HG03025 (cell line): ENCODE measurements around the gene RBFOX1.

ENCODE experiments used
- ATAC-seq: cut with Tn5 transposase; IDR thresholded peaks from one replicate; pipeline ENCODE4 v1.9.1; 2021; ENCODE audit warnings: mild to moderate bottlenecking, moderate library complexity; ENCODE audit not compliant: unreplicated experiment, low FRiP score

The RBFOX1 gene

DNA sequence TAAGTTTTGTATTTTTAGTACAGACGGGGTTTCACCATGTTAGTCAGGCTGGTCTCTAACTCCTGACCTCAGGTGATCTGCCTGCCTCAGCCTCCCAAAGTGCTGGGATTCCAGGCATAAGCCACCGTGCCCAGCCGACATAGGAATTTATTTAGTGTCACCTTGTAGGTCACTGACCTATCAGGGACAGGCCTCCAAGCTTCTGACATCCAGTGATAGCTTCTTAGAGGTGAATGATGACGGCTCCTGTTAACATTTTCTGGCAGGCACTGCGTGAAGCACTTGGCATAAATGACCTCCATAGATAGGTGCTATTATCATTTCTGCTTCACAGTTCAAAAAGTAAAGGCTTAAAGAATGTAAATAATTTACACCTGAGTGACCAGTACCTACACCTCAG, 71.6 kb downstream of the RBFOX1 start:
- ATAC-seq: no peak

DNA sequence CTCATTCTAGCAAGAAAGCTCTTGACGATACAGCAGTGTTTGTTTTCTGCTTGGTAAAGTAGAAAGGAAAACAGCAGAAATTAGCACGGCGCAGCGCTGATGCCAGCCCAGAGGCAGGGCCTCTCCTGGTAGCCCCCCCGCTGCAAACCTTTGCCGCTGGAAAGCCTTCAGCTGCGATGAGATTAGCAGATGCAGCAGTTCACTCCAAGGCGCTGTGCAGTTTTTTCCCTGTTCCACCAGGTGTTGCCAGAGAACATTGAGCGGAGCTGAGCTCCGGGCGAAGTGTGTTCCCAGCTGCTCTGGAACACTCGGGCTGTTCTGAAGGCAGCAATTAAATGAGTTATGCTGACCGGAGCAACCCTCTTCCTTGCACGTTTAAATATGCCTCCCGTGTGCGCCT, 72.5 kb downstream of the RBFOX1 start:
- no peak for ATAC-seq

DNA sequence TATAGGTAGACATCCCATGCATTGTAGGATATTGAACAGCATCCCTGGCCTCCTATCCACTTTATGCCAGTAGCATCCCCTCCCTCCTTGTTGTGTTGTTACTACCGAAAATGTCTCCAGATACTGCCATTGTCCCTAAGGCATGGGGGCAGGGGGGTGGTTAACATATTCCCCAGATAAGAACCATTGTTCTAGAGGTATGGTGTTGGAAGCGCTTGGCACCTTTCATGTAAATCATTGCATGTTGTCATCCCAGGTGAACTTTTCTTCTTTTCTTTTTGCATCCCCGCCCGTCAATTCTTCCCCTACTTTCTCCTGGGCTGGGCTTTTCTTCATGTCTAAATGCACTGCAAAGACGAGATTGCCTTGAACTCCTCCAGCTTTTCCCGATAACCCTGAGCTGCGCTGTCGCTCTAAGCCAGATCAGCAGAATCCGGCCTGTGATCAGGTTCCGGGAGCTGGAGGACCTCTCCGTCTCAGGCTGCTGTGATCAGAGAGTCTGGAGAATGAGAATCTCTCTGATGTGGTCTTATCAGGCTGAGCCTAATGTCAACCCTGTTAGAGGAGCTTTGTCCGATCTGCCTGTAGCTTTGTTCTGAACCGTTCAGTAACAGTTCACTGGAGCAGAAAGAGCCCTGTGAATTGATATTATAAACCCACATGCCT, 76.2 kb downstream of the RBFOX1 start:
- no peak for ATAC-seq

DNA sequence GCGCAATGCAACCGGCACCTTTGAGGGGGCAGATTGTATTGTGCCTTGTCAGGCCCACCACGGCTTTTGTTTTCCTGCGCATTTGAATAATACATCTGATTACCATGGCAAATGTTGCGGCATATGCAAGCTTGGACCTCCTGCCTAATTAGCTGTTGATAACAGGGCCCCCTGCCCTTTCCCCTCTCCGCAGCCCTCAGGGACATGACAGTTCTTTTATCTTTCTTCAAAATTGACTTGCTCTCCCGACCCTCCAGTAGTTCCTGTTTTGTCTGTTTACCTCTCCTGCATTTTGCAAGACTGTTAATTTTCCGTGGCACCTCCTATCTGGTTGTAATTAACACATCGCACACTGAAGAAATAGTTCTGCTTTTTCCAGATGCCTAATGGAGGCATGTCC, 86.8 kb downstream of the RBFOX1 start:
- no peak for ATAC-seq

DNA sequence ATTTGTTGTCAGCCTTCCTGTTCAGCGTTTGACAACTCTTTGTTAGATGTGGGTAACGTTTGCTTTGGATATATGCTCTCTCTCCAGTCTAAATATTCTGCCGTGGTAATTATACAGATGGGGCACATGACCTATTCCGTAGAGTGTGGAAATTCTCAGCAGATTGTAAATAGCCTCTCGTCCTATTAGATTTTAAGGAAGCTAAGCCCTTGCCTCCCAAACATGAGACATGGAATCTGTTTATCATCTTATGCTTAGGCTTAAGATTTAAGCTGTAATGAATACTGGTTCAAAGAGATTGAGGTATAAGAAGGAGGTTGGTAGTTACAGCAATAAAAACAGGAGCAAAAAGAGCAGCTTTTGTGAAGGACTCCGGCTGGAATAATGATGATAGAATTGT, 87.4 kb downstream of the RBFOX1 start:
- ATAC-seq: no peak

DNA sequence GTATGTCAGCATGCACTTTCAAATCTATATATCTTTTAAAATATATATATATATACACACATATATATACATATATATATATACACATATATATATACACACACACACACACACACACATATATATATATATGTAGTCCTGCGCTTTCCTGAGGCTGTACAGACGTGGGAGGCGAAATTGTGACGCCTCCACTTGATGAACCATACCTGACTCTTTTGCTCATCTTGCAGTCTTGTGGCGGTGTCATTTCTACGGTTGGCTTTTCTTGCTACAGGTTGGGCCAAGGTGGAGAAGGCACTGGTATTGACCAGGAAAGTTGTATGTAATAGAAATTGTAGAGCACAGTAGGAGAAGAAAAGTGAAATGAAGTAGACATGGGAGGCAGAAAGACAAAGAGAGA, 88.2 kb downstream of the RBFOX1 start:
- no peak for ATAC-seq

DNA sequence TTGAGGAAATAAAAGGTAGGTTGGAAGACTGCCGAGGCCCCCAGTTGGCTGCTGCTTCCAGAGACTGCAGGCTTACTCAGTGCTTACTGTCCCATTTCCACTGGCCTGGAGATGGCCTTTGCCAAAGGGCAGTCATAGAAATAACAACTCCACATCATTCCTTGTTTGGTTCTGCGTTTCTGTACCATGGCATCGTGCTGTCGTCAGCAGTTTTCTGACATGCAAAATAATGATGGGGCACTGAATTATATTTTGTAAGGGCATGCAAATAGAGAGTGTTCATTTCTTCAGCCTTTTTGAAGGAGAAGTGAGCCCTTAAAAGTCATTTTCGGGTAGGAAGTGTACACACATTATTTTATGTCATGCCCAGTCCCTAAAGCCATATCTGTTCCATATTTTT, 88.9 kb downstream of the RBFOX1 start:
- ATAC-seq: no peak

DNA sequence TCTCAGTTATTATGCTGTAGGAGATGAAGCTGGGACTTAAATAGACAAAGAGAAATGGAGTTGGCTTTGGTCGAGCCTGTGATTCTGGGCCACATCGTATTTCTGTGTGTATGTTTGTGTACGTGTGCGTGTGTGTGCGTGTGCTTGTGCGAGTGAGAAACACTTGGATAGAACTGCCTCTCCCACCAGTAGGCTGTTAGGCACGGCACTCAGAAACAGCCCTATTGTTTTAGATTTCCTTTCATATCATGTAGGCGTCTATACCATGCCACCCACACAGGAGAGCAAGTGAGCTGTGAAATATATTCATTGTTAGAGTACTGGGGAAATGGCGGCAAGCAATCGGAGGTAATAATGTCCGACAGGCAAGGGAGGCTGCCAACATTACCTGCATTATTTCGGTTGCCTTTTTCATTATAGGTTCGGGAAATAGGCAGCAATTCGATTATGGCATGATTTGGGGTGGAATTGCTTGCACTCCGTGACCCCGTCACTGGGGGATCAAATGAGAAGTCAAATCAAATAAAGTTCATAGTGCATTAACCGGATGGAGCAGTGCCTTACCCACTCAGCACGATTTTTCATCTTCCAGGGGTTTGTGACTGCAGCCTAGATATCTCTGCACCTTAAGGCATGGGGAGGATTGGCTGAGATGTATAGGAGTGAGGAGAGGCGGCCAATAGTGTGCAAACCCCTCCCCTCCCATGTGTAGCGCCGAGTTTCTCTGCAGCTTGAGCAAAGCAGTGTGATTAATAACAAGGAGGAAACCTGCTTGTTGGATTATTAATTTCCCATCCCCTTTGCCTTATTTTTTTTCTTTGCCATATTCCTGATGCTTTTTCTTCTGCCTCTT, 89.6 kb downstream of the RBFOX1 start:
- ATAC-seq: no peak

DNA sequence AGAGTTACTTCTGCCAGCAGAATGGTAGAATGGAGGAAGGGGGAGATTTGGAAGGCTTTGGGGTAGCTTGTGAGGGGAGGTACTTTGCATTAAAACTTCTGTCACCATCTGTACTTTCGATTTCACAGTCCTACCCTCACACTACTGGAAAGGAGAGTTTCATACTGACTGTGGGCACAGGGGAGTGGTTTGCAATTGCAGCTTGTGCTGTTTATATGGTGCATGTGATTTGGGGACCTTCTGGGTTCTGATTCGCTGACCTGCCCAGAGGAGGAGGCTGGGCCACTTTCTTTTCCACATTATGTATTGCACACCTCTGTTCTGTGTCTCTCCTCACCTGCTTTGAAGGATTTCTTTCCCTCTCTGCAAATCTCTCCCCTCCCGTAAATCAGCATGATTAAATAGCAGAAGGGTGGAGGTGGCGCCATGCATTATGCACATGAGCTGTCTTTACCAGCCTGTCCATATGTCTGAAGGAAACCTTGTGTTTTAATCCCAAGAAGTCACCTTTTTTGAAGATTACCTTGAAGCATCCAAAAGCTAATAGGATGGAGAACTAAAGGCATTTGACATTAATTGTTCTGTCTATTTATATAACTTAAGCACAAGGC, 90.9 kb downstream of the RBFOX1 start:
- ATAC-seq: no peak

DNA sequence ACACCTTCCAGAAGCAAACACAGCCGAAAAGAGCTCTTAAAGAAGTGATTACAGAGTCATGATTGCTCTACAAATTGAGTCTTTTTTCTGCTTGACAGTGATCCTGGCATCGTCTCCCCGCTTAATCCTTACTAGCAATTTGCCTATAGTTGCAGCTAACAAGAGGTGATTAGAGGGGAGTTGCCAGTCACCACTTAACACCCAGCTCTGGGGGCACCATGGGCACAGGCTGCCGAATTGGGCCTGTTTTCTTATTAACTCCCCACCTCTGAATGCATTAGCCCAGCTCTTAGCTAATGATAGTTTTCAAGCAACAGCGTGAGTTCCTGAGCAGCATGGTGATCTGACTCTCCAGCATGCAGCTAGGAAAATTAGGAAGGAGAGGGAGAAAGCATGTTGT, 93.5 kb downstream of the RBFOX1 start:
- no peak for ATAC-seq

DNA sequence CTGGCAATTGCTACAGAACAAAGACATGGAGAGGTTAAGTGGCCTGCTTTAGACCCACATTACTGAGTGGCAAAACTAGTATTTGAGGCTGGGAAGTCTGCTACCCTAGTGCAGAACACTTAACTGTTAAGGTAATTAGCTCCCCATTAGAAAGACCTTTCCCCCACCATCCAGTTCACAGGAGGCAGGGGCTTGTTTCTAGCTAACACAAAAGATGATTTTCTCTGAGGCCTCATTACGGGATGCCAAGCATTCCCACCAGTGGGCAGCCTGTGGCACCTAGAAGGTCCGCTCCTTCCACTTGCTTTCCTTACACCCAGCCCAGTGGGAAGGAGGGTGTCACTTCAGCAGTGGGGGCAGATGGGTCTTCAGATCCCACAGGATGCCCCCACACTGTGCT, 99.1 kb downstream of the RBFOX1 start:
- ATAC-seq: no peak

DNA sequence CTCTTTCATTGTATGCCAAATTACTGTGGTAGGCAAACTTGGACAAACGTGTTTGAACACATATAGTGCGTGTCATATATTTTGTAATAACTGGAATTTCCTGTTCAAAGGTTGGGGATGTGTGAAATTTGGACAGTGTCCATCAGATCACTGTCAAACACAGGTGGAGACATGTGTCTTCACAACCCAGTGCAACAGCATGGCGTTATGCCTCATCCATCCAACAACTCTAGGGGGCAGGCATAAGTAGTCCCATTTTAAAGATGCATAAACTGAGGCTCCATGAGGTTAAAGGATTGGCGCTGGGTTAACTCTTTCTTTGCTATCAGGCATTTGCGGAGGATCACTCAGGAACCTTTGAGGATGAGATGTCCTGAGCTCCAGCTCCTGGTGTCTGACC, 103.7 kb downstream of the RBFOX1 start:
- ATAC-seq: no peak

DNA sequence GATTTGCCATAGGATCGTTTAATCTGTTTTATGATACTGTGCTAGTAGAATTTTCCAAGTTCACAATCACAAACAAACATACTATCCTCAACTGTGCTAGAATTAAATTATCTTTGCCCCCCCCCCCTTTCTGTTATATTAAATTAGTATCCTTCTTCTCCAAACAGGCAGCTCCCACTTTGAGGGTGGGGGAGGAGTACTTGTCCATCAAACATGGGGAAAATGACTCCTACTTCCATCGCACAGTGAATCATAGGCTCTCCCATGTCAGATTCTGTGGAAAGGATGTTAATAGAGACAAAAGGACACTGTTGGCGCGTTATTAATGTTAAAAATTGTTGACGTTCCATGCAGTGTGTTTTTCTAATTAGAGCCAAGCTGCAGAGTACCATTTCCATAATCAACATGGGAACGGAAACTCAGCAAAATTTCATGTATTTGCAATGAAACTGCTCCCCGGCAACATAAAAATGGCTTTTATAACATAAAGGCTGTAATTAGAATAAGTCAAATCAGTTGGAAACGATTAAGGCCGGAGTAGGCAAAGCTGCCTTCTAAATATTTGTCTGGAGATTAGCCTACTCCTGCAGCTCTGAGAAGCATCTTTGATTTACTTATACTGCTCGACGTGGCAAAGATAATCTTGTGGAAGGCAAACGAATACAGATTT, 104.6 kb downstream of the RBFOX1 start:
- ATAC-seq: no peak

DNA sequence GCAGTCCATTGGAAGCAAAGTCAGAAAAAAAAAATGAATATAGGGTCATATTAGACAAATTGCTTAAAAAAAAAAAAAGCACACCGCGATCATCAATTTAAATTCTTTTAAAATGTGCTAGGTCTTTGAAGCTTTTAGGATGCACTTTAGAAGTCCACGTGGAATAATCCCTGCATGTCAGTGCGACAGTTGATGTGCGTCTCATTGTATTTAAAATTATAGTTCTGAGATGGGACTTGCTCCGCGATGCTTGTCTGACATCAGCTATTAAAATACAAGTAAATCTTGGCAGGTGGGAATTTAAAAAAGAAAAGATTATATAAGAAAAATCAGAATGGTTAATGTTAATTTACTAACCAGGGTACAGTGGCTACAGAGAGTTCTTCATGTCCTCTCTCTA, 105.2 kb downstream of the RBFOX1 start:
- no peak for ATAC-seq

DNA sequence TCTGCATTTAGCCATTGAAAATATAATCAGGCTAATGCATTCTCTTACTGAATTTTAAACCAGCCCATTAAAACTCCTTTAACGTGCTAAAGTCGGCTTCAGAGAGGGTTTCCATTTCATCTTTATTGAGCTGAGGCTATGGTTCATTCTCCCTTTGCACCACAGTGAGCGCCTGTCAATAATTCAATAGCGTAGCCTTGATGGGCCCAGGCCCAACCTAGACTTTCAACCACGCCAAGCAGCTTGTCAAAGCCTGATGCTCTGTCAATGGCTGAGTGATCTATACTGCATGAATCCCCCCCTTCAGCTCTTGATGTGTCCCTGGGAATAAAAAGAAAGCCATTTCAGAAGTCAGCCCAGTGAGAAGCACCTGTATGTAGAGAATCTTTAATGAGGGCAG, 106.0 kb downstream of the RBFOX1 start:
- ATAC-seq: no peak

DNA sequence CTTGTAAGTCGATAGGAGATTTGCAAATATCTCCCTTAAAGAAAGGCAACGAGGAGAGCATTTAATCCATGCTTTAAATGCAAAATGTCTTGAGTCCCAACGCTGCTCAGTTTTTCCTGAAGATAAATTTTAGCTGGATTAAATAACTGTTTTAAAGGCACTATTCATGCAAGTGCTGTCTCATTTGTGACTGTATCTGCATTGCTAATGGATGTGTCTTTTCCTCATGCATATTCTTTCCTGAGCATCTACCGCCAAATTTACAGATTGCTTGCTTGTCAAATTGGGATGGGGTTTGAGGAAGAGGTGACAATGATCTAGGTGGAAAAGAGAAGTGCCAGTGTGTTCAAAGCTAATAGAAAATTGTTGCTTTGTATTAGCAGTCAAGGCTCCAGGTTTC, 106.9 kb downstream of the RBFOX1 start:
- ATAC-seq: no peak

DNA sequence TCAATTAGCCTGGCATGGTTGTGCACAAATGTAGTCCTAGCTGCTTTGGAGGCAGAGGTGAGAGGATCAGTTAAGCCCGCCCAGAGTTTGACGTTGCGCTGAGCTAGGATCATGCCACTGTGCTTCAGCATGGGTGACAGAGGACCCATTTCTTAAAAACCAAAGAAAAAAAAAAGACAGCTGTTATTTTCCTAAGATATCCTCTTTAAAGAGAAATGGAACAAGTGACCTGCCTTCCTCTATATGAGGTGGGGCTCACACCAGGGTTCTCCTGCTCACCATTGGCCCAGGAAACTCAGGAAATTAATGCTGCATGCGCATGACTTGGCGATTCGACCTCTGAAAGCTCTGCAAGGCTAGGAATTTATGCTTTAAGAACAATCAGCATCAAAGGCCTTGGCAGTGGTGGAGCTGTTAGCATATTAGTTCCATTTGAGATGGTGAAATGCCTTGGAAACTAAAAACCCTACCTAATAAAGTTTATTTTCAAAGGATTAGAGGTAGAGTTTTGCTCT, 108.3 kb downstream of the RBFOX1 start:
- ATAC-seq: no peak

DNA sequence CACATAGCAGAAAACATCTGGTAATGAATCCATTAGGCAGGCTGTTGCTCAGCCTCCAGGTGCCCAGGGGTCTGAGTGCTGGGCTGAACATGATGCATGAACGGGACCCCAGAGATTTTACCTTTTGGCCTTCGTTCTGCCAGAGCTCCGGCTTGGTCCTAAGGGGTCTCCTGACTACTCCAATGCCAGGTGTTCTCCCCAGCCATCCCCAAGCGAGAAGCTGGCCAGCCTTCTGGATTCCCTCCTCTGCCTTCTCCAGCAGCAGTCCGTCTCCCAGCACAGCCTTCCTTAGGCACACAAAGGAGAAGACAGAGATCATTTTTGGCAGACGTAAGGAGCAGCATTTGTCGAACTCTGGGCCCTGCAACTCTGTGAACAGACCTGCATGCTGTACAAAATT, 109.4 kb downstream of the RBFOX1 start:
- ATAC-seq: no peak

DNA sequence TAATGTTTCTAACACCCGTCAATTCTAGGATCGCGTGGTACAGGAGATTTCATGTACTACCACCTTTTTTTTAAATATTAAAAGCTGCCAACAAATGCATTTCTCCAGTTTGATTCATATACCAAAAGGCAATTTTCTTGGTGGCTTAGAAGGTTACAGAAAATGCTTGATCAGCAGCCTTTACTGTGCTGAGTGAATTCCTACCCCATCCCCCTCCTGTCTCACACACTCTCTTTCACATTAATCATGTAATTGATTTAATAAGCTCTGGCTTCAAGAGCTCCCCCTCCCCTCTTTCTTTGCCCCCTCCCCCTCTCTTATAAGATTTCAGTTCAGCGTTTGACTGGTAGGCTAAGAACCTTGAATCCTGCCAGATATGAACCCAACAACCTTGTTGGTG, 110.5 kb downstream of the RBFOX1 start:
- ATAC-seq: no peak

DNA sequence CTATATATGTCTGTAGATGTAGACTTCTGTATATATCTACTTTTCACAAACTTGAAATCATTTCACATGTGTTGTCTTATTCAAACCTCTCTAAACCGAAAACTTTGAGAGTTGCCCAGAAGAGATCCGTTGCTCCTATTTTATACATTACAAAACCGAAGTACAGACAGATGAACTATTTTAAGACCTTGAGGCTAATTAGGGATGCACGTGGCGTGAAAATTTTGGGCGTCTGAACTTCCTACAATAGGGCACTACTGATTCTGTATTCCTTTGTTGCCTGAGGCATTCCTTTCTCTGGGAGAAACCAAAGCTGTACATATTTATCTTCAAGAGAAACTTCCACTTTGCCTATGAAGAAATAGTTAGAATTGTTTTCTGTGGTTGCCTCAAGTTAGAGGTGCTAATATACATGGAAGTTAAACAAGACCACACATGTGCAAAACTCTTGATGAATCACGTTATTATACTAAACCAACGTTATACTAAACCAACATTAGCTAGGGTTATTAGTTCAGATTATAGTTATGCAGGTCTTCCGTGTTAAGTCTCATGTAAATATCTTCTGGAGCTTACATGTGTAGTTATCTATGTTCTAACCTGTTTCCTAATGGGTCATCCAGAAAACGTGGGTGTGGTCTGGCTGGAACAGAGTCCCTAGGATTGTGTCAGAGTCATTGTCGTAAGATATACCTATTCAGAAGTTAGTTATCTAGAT, 111.2 kb downstream of the RBFOX1 start:
- no peak for ATAC-seq
